SK-N-SH (cell line): ENCODE results near the gene GDPGP1.

Experiments used
- RFX5 ChIP-seq: IDR thresholded peaks from 2 replicates; pipeline ENCODE4 v1.6.1; 2012; ENCODE audit warnings: mild to moderate bottlenecking, improper control_type of control experiment, low read length
- TAF1 ChIP-seq: IDR thresholded peaks from 2 replicates; pipeline ENCODE4 v1.6.1; 2012; ENCODE audit warnings: low read depth, mild to moderate bottlenecking, low read length, moderate library complexity, borderline replicate concordance
- TF ChIP-seq, protein P1 (sequence below): fragments of 200-600 bp; sonication (generic); IDR thresholded peaks from 2 replicates; pipeline ENCODE4 v1.6.1; 2017; ENCODE audit warnings: antibody characterized with exemption, mild to moderate bottlenecking, moderate library complexity

DNA sequence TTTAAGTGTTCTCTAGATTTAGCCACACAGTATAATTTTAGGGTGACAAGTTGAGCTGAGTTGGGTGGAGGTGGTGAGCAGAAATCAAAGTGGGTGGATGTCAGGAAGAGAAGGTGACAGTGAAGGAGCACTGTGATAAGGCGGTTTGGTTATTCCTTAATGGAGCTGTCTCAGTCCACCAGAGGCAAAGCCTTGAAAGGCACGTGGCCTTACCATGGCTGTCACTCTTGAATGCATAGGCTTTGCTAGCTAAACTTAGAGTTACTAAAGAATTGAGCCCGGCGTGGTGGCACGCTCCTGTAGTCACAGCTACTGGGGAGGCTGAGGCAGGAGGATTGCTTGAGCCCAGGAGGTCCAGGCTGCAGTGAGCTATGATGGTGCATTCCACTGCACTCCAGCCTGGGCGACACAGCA is 14.8 kb downstream of the GDPGP1 start:
- TF ChIP-seq, protein P1, sequence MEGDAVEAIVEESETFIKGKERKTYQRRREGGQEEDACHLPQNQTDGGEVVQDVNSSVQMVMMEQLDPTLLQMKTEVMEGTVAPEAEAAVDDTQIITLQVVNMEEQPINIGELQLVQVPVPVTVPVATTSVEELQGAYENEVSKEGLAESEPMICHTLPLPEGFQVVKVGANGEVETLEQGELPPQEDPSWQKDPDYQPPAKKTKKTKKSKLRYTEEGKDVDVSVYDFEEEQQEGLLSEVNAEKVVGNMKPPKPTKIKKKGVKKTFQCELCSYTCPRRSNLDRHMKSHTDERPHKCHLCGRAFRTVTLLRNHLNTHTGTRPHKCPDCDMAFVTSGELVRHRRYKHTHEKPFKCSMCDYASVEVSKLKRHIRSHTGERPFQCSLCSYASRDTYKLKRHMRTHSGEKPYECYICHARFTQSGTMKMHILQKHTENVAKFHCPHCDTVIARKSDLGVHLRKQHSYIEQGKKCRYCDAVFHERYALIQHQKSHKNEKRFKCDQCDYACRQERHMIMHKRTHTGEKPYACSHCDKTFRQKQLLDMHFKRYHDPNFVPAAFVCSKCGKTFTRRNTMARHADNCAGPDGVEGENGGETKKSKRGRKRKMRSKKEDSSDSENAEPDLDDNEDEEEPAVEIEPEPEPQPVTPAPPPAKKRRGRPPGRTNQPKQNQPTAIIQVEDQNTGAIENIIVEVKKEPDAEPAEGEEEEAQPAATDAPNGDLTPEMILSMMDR, result no peak
- TF ChIP-seq TAF1, result no peak
- no peak for TF ChIP-seq RFX5
